Uterus (tissue), 2 donors: ENCODE data around the gene UBL5.
"Not testable (repeated sequence)": the region's sequence is repeated elsewhere in the genome, so short reads cannot be mapped to it uniquely, and the experiment has no call there.

Experiments
- POLR2A ChIP-seq, 2 donors: fragments of 450-650 bp; IDR thresholded peaks; one replicate each; pipeline ENCODE4 v1.6.1; 2016; ENCODE audit warnings: antibody characterized with exemption in 2 of 2, mild to moderate bottlenecking in 1 of 2, moderate library complexity in 1 of 2
- TF ChIP-seq, protein P1 (sequence below), 4 experiments: fragments of 200-600 bp in 2 of 4; fragments of 450-650 bp in 2 of 4; sonication (generic) in 2 of 4; IDR thresholded peaks; one replicate each; pipeline ENCODE4 v1.5.1; 2016 to 2019; ENCODE audit warnings: antibody characterized with exemption in 4 of 4, mild to moderate bottlenecking in 2 of 4, moderate library complexity in 1 of 4

DNA sequence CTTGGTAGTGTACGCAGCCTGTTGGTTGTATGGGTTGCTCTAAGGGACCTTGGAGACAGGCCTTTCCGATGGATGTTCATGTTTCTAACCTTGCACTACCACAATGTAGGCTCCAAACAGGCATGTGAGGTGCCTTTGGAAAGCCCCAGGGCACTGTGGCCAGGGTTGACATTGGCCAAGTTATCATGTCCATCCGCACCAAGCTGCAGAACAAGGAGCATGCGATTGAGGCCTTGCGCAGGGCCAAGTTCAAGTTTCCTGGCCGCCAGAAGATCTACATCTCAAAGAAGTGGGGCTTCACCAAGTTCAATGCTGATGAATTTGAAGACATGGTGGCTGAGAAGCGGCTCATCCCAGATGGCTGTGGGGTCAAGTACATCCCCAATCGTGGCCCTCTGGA lies 7.7 kb upstream of the UBL5 start:
- TF ChIP-seq, protein P1, sequence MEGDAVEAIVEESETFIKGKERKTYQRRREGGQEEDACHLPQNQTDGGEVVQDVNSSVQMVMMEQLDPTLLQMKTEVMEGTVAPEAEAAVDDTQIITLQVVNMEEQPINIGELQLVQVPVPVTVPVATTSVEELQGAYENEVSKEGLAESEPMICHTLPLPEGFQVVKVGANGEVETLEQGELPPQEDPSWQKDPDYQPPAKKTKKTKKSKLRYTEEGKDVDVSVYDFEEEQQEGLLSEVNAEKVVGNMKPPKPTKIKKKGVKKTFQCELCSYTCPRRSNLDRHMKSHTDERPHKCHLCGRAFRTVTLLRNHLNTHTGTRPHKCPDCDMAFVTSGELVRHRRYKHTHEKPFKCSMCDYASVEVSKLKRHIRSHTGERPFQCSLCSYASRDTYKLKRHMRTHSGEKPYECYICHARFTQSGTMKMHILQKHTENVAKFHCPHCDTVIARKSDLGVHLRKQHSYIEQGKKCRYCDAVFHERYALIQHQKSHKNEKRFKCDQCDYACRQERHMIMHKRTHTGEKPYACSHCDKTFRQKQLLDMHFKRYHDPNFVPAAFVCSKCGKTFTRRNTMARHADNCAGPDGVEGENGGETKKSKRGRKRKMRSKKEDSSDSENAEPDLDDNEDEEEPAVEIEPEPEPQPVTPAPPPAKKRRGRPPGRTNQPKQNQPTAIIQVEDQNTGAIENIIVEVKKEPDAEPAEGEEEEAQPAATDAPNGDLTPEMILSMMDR (IDR thresholded peaks at IDR 0.05): not testable (repeated sequence)
- not testable (repeated sequence) for TF ChIP-seq POLR2A (IDR thresholded peaks at IDR 0.05)
